H1 (cell line): Measurements from ENCODE around the gene MBTPS1. TPM values are rescaled to one million over a fixed set of nuclear protein-coding genes. Genes with fewer than 3 reads are reported as not detected.

Experiments used
- CTCF ChIA-PET: fragments of 300-600 bp; sonication (Branson Sonifier 250); formaldehyde crosslinking; loops from one replicate; lab custom pipeline; 2021; ENCODE audit not compliant: partially characterized antibody; lab: Charles Lee
- POLR2A ChIA-PET: fragments of 300-600 bp; sonication (Branson Sonifier 250); formaldehyde crosslinking; loops from one replicate; lab custom pipeline; 2021; ENCODE audit warnings: inconsistent platforms; ENCODE audit not compliant: partially characterized antibody; lab: Charles Lee
- DNase-seq, 2 experiments: peaks; one replicate each; pipeline versions ENCODE4 v3.0.0 to v3.0.0-alpha.2; 2010 to 2022; ENCODE audit warnings: low spot score in 2 of 2, low read depth in 1 of 2, mixed read lengths in 1 of 2
- FAIRE-seq: peaks from 2 replicates; lab custom pipeline; 2011; peaks lifted over from hg19 to GRCh38; lab: Jason Lieb, UNC
- H2AFZ ChIP-seq: 2 replicates; pipeline ENCODE4 v1.8.1; 2012; ENCODE audit warnings: low read length, inconsistent platforms
- H2AK5ac ChIP-seq: 2 replicates; pipeline ENCODE4 v1.6.1; 2013; ENCODE audit warnings: low read depth, low read length
- H2BK120ac ChIP-seq: replicated peaks from 2 replicates; pipeline ENCODE3; 2013; ENCODE audit warnings: low read depth, low read length, inconsistent platforms
- H2BK12ac ChIP-seq: 2 replicates; pipeline ENCODE4 v1.6.1; 2013; ENCODE audit warnings: low read depth, low read length
- H2BK15ac ChIP-seq: 2 replicates; pipeline ENCODE4 v1.6.1; 2013; ENCODE audit warnings: low read length
- H2BK20ac ChIP-seq: 2 replicates; pipeline ENCODE4 v1.6.1; 2013; ENCODE audit warnings: low read length
- H2BK5ac ChIP-seq: 2 replicates; pipeline ENCODE4 v1.6.1; 2013; ENCODE audit warnings: low read depth, low read length
- H3K14ac ChIP-seq: 2 replicates; pipeline ENCODE4 v1.6.1; 2013; ENCODE audit warnings: inconsistent platforms; ENCODE audit not compliant: insufficient read length
- H3K18ac ChIP-seq: 2 replicates; pipeline ENCODE4 v1.6.1; 2013; ENCODE audit warnings: low read length; ENCODE audit errors: extremely low read depth
- H3K23ac ChIP-seq: 2 replicates; pipeline ENCODE4 v1.6.1; 2013; ENCODE audit warnings: inconsistent platforms; ENCODE audit not compliant: insufficient read length
- H3K23me2 ChIP-seq: 2 replicates; pipeline ENCODE4 v1.6.1; 2013; ENCODE audit warnings: low read depth, low read length
- H3K27ac ChIP-seq: 2 replicates; pipeline ENCODE4 v1.6.1; 2011; ENCODE audit warnings: low read depth, low read length, inconsistent platforms
- H3K27me3 ChIP-seq, 4 experiments: replicated peaks in 1 of 4; 1 replicate in 1 of 4; 2 replicates in 3 of 4; pipeline versions ENCODE4 v1.6.1 to v1.8.1; 2011 to 2013; ENCODE audit warnings: low read length in 3 of 4, mild to moderate bottlenecking in 3 of 4, inconsistent platforms in 2 of 4, mixed read lengths in 2 of 4, moderate library complexity in 1 of 4; ENCODE audit not compliant: control insufficient read depth in 3 of 4, insufficient read depth in 3 of 4; ENCODE audit errors: extremely low read depth in 1 of 4
- H3K36me3 ChIP-seq, 4 experiments: 2 replicates each; pipeline versions ENCODE4 v1.6.1 to v1.8.1; 2011 to 2013; ENCODE audit warnings: mild to moderate bottlenecking in 4 of 4, low read length in 3 of 4, moderate library complexity in 2 of 4, control low read depth in 1 of 4, inconsistent platforms in 1 of 4; ENCODE audit not compliant: insufficient read depth in 4 of 4, control insufficient read depth in 2 of 4
- H3K4ac ChIP-seq: replicated peaks from 2 replicates; pipeline ENCODE3; 2013; ENCODE audit warnings: low read length, low read depth, mixed read lengths, inconsistent platforms; ENCODE audit not compliant: insufficient read length
- H3K4me1 ChIP-seq, 4 experiments: replicated peaks in 1 of 4; 1 replicate in 1 of 4; 2 replicates in 3 of 4; pipeline versions ENCODE4 v1.6.1 to v1.8.1; 2011 to 2013; ENCODE audit warnings: low read length in 3 of 4, inconsistent platforms in 2 of 4, mixed read lengths in 1 of 4; ENCODE audit not compliant: insufficient read depth in 4 of 4, control insufficient read depth in 3 of 4
- H3K4me2 ChIP-seq, 2 experiments: 2 replicates each; pipeline versions ENCODE4 v1.6.1 to v1.8.1; 2011 to 2013; ENCODE audit warnings: low read depth in 2 of 2, low read length in 2 of 2, control low read depth in 1 of 2, inconsistent platforms in 1 of 2, mild to moderate bottlenecking in 1 of 2; ENCODE audit not compliant: insufficient read depth in 1 of 2
- H3K4me3 ChIP-seq, 4 experiments: fragments of 200-600, 300-600 bp in 1 of 4; sonication (generic), shearing (Covaris generic), sonication (Bioruptor Twin) in 1 of 4; 2 replicates each; pipeline versions ENCODE4 v1.5.1 to v1.8.1; 2011 to 2016; ENCODE audit warnings: low read length in 4 of 4, low read depth in 3 of 4, control low read depth in 2 of 4, inconsistent platforms in 2 of 4, mild to moderate bottlenecking in 2 of 4, mixed read lengths in 1 of 4, moderate library complexity in 1 of 4; ENCODE audit not compliant: insufficient read depth in 2 of 4; ENCODE audit errors: extremely low read depth in 1 of 4
- H3K56ac ChIP-seq: replicated peaks from 2 replicates; pipeline ENCODE3; 2013; ENCODE audit warnings: low read depth, mild to moderate bottlenecking, mixed read lengths, low read length, inconsistent platforms; ENCODE audit not compliant: insufficient read length
- H3K79me1 ChIP-seq: 2 replicates; pipeline ENCODE4 v1.6.1; 2013; ENCODE audit warnings: low read depth, low read length, control low read depth
- H3K79me2 ChIP-seq, 2 experiments: 2 replicates each; pipeline versions ENCODE4 v1.6.1 to v1.8.1; 2012 to 2013; ENCODE audit warnings: low read length in 2 of 2, mild to moderate bottlenecking in 2 of 2, inconsistent platforms in 1 of 2; ENCODE audit not compliant: insufficient read depth in 2 of 2, control insufficient read depth in 1 of 2
- H3K9ac ChIP-seq, 4 experiments: replicated peaks in 1 of 4; 1 replicate in 1 of 4; 2 replicates in 3 of 4; pipeline versions ENCODE4 v1.6.1 to v1.8.1; 2011 to 2013; ENCODE audit warnings: low read depth in 3 of 4, low read length in 3 of 4, control low read depth in 2 of 4, mild to moderate bottlenecking in 2 of 4, moderate library complexity in 2 of 4, inconsistent platforms in 1 of 4; ENCODE audit errors: extremely low read depth in 1 of 4
- H3K9me3 ChIP-seq, 2 experiments: 2 replicates each; pipeline versions ENCODE4 v1.6.1 to v1.8.1; 2012 to 2013; ENCODE audit warnings: mild to moderate bottlenecking in 2 of 2, moderate library complexity in 2 of 2, control low read depth in 1 of 2, inconsistent platforms in 1 of 2, low read depth in 1 of 2, low read length in 1 of 2, mixed read lengths in 1 of 2; ENCODE audit not compliant: insufficient read depth in 2 of 2
- H4K20me1 ChIP-seq, 2 experiments: replicated peaks in 1 of 2; 2 replicates each; pipeline versions ENCODE3 to v1.8.1; 2011 to 2013; ENCODE audit warnings: inconsistent platforms in 2 of 2, low read length in 2 of 2, mild to moderate bottlenecking in 1 of 2; ENCODE audit not compliant: insufficient read depth in 2 of 2, control insufficient read depth in 1 of 2
- H4K5ac ChIP-seq: 2 replicates; pipeline ENCODE4 v1.6.1; 2013; ENCODE audit warnings: low read length, low read depth, mixed read lengths, inconsistent platforms; ENCODE audit not compliant: insufficient read length
- H4K8ac ChIP-seq: 2 replicates; pipeline ENCODE4 v1.8.0; 2013; ENCODE audit warnings: mild to moderate bottlenecking, moderate library complexity, low read length, inconsistent platforms; ENCODE audit not compliant: insufficient read depth; ENCODE audit errors: extremely low read depth
- H4K91ac ChIP-seq: replicated peaks from 2 replicates; pipeline ENCODE3; 2013; ENCODE audit warnings: low read length, mixed read lengths, inconsistent platforms; ENCODE audit not compliant: insufficient read length
- BRCA1 ChIP-seq: IDR thresholded peaks from 2 replicates; pipeline ENCODE4 v1.6.1; 2012; ENCODE audit warnings: low read depth, low read length, improper control_type of control experiment
- HDAC6 ChIP-seq: IDR thresholded peaks from one replicate; pipeline ENCODE4 v1.7.1; 2012; ENCODE audit warnings: low read depth, mild to moderate bottlenecking, inconsistent platforms, low read length, moderate library complexity
- POLR2A ChIP-seq, 2 experiments: IDR thresholded peaks; 1 replicate in 1 of 2; 2 replicates in 1 of 2; pipeline ENCODE4 v1.6.1; 2011; ENCODE audit warnings: low read depth in 2 of 2, low read length in 2 of 2, mild to moderate bottlenecking in 2 of 2; ENCODE audit errors: control extremely low read depth in 1 of 2
- SP1 ChIP-seq: IDR thresholded peaks from 2 replicates; pipeline ENCODE4 v1.6.1; 2011; ENCODE audit warnings: low read depth, low read length
- SP4 ChIP-seq: IDR thresholded peaks from 2 replicates; pipeline ENCODE4 v1.6.1; 2012; ENCODE audit warnings: low read length, inconsistent platforms
- TAF1 ChIP-seq: IDR thresholded peaks from 2 replicates; pipeline ENCODE4 v1.6.1; 2011; ENCODE audit warnings: mild to moderate bottlenecking, low read depth, low read length
- TBP ChIP-seq: IDR thresholded peaks from 2 replicates; pipeline ENCODE4 v1.6.1; 2011; ENCODE audit warnings: low read depth, low read length, improper control_type of control experiment
- WGBS, 2 experiments: shearing (Covaris generic) in 1 of 2; methylation state at CpG; one replicate each; pipeline versions ENCODE4 v1.1.6 to v1.1.7; 2013 to 2015; ENCODE audit warnings: low lambda C conversion rate in 2 of 2, mixed read lengths in 2 of 2, inconsistent platforms in 1 of 2, low coverage in 1 of 2, missing lambda C conversion rate in 1 of 2; ENCODE audit not compliant: insufficient replicate concordance in 2 of 2, insufficient coverage in 1 of 2, insufficient read length in 1 of 2; ENCODE audit errors: extremely low coverage in 1 of 2, missing lambda C conversion rate in 1 of 2; 5-methylcytosine and 5-hydroxymethylcytosine counted together
- polyA plus RNA-seq, 7 experiments: library from polyadenylated mRNA; depleted of rRNA in 3 of 7; stranded (reverse) in 5 of 7; unstranded in 2 of 7; fragments of >200 nt in 5 of 7; fragments of 200-250 nt in 2 of 7; gene quantifications; 1 replicate in 5 of 7; 2 replicates in 1 of 7; 4 replicates in 1 of 7; pipeline versions ENCODE4 v1.2.1 to v1.2.3, GENCODE V29; 2011 to 2013; ENCODE audit warnings: missing spikeins in 2 of 7, mixed read lengths in 2 of 7
- total RNA-seq: library from RNA; stranded (reverse); fragmentation: NEBNext Ultra II Directional; extraction: Animal tissue kit (Norgen Biotek cat#: 25700); gene quantifications from 2 replicates; pipeline ENCODE4 v1.2.1, GENCODE V29; 2021
- TF ChIP-seq, protein P1 (sequence below): IDR thresholded peaks from 2 replicates; pipeline ENCODE4 v1.6.1; 2012; ENCODE audit warnings: inconsistent platforms
- TF ChIP-seq, protein P2 (sequence below): IDR thresholded peaks from 2 replicates; pipeline ENCODE4 v1.6.1; 2011; ENCODE audit warnings: low read length, improper control_type of control experiment
- TF ChIP-seq, protein P3 (sequence below): IDR thresholded peaks from 2 replicates; pipeline ENCODE4 v1.6.1; 2012; ENCODE audit warnings: inconsistent platforms

Gene MBTPS1
- total and polyA plus RNA-seq, 2 of the 8 experiments (the other 6 are each of a cell fraction or from before 2014, with no cell fraction given) = 30.6 to 53.3 TPM

DNA sequence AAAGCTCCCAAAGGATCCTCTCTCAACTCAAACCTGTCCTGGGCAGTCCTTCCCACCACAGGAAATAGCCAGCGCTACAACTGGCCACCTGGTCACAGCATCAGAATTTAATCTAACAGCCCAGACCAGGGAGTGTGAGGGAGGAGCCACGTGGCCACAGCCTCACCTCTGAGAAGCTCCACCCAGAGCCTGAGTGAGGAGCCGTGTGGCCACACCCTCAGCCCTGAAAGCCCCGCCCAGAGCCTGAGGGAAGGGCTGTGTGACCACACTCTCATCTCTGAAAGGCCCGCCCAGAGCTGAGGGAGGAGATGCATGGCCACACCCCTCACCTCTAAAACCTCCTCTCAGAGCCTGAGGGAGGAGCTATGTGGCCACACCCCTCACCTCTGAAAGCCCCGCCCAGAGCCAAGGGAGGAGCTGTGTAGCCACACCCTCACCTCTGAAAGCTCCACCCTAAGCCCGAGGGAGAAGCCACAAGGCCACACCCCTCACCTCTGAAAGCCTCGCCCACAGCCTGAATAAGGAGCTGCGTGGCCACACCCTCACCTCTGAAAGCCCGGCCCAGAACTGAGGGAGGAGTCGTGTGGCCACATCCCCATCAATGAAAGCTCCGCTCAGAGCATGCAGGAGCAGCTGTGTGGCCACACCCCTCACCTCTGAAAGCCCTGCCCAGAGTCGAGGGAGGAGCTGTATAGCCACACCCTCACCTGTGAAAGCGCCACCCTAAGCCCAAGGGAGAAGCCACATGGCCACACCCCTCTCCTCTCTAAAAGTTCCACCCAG is 102.8 kb downstream of the MBTPS1 start:
- no peak overlapping the region for H3K9ac ChIP-seq
- no peak overlapping the region for H2BK15ac ChIP-seq
- no peaks in the 10 kb centered on the region for H3K27me3 ChIP-seq
- 14% methylated on average over 8 of the region's 14 CpGs; no CpG with 5 or more reads in 1 of the 2 experiments for WGBS, 2 experiments
- H3K4me2 ChIP-seq = peak overlapping the region in 1 of 2 experiments; percentile 32; a peak in 1 of 4 replicates
- no peak overlapping the region for H4K5ac ChIP-seq
- H3K79me1 ChIP-seq = no peaks in the 10 kb centered on the region
- no peak overlapping the region for H4K8ac ChIP-seq
- no peaks in the 10 kb centered on the region for H4K20me1 ChIP-seq
- H3K4me3 ChIP-seq = no peak overlapping the region
- H2AFZ ChIP-seq = no peak overlapping the region
- ChIA-PET CTCF (interaction anchor here (0.6 to 2.8 kb wide), 14 partner anchors 8 to 60 kb away, joined by 3 to 12 read pairs (median 4); no protein-coding TSS in a partner anchor), POLR2A (interaction anchor here (1.2 to 1.6 kb wide), 3 partner anchors 18 to 60 kb away, joined by 3 to 4 read pairs (median 3); no protein-coding TSS in a partner anchor)
- no peaks in the 10 kb centered on the region for H3K9me3 ChIP-seq
- no peak overlapping the region for H3K14ac ChIP-seq
- no peaks in the 10 kb centered on the region for H3K36me3 ChIP-seq
- H3K23ac ChIP-seq = no peak overlapping the region
- H2AK5ac ChIP-seq = no peak overlapping the region
- H3K23me2 ChIP-seq = no peaks in the 10 kb centered on the region
- no peaks in the 10 kb centered on the region for H3K79me2 ChIP-seq
- peak; percentile 99 to 100 for DNase-seq
- H2BK20ac ChIP-seq = no peak overlapping the region
- H3K27ac ChIP-seq = no peak overlapping the region
- peak; percentile 94 for FAIRE-seq
- no peak overlapping the region for H3K18ac ChIP-seq
- H3K4ac ChIP-seq = no peak overlapping the region
- H3K4me1 ChIP-seq = no peaks in the 10 kb centered on the region; a peak in 1 of 7 replicates
- H3K56ac ChIP-seq = no peak overlapping the region
- H2BK5ac ChIP-seq = no peak overlapping the region
- no peak overlapping the region for H2BK120ac ChIP-seq
- no peak overlapping the region for H4K91ac ChIP-seq
- TF ChIP-seq, protein P1, sequence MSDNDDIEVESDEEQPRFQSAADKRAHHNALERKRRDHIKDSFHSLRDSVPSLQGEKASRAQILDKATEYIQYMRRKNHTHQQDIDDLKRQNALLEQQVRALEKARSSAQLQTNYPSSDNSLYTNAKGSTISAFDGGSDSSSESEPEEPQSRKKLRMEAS = peak; percentile 91
- TF ChIP-seq SP1 (peak; percentile 55; the same call in 1 of the 2 replicates), TAF1 (0 out of 2 replicates have a peak, but pooled peaks have one; percentile 28), TBP (no peak), HDAC6 (no peak), BRCA1 (no peak), SP4 (0 out of 2 replicates have a peak, but pooled peaks have one; percentile 38), POLR2A (IDR thresholded peaks at IDR 0.05; ENCODE audit: control extremely low read depth in 1 of 2, low read depth in 2 of 2, low read length in 2 of 2) (0 out of 3 replicates have a peak, but pooled peaks of 1 of the 2 experiments have one; percentile 26)
- TF ChIP-seq, protein P2, sequence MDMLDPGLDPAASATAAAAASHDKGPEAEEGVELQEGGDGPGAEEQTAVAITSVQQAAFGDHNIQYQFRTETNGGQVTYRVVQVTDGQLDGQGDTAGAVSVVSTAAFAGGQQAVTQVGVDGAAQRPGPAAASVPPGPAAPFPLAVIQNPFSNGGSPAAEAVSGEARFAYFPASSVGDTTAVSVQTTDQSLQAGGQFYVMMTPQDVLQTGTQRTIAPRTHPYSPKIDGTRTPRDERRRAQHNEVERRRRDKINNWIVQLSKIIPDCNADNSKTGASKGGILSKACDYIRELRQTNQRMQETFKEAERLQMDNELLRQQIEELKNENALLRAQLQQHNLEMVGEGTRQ = peak; percentile 83
- TF ChIP-seq, protein P3, sequence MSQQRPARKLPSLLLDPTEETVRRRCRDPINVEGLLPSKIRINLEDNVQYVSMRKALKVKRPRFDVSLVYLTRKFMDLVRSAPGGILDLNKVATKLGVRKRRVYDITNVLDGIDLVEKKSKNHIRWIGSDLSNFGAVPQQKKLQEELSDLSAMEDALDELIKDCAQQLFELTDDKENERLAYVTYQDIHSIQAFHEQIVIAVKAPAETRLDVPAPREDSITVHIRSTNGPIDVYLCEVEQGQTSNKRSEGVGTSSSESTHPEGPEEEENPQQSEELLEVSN = peak; percentile 81
- H2BK12ac ChIP-seq = no peak overlapping the region
